ENCODE data around the gene ATPAF2.

Gene ATPAF2

DNA sequence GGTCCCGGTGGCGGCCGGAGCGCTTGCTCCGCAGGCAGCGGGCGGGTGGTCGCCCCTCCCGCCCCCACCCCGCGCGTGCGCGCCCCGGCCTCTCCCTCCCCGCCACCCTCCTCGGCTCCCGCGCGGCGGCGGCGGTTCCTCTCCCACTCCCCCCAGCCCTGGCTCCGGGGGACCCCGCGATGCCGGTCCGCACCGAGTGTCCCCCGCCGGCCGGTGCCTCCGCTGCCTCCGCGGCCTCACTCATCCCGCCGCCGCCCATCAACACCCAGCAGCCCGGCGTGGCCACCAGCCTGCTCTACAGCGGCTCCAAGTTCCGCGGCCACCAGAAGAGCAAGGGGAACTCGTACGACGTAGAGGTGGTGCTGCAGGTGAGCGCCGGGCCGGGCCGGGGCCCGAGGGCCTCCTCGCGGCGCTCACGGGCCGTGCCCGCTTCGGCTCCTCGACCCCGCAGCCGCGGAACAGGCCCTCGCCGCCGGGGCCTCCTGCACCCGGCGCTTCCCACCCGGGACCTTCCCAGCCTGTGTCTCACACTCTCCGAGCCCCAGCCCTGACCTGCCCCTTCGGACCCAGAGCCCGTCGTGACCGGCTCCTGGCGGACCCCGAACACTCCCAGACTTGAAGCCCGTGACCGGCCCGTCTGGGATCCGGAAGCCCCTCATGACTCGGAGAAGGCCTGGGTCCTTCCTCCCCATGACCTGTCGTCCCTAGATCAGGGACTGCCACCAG lies 730 bp upstream of the ATPAF2 start:
- no peak for DNase-seq (ENCODE audit: low read depth)

DNA sequence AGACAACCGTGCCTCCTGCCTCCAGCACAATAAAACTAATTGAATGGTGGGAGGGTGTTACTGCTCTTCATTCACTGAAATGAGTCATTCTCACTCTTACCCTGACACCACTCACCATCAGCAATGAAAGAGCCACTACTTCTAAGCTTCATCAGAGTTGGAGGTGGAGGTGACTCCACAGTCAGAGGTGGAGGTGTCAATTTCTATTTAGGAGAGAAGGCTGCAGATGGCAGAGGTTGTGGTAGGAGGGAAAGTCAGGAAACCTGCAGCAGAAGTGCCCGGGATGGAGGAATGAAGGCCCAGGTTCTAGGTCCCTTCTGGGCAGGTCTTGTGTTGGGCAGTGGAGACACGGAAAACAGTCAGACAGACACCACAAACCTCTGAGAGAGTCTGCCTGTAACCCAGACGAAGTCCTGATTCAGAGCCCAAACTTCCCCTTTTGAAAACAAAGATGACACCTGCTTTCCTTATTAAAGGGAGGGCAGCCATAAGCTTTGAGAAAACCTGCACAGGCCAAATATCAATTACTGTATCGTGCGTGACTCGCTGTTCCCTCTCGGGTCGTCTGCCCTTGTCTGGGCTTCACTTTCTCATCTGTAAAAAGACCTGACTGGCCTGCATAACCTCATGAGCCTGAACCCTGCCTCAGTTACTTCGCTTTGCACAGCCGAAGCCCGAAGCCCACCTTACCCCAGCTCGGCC lies 668 bp downstream of the ATPAF2 start:
- DNase-seq (ENCODE audit: low read depth): peak; percentile 4

- no peak for DNase-seq (ENCODE audit: low read depth)
Observed at GRCh38 chr17:18037486-18037885, 1.5 kb downstream of the ATPAF2 start.

DNA sequence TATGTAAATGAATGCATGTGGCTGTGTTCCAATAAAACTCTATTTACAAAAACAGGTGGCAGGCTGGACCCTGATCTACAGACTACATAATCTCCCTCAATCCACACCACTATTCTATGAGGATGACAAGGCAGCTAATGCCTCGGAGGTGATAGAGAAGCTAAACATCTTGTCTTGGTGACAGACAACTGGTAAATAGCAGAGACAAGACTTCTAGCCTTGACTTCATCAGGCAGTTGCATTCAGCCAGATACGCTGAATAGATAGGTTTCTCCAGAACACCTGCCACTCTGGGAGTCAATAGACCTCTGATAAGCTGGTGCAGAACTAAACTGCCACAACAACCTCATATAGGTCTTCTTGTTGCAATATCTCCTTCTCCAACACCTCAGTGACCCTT lies 3.3 kb downstream of the ATPAF2 start:
- DNase-seq (ENCODE audit: low read depth): no peak

DNA sequence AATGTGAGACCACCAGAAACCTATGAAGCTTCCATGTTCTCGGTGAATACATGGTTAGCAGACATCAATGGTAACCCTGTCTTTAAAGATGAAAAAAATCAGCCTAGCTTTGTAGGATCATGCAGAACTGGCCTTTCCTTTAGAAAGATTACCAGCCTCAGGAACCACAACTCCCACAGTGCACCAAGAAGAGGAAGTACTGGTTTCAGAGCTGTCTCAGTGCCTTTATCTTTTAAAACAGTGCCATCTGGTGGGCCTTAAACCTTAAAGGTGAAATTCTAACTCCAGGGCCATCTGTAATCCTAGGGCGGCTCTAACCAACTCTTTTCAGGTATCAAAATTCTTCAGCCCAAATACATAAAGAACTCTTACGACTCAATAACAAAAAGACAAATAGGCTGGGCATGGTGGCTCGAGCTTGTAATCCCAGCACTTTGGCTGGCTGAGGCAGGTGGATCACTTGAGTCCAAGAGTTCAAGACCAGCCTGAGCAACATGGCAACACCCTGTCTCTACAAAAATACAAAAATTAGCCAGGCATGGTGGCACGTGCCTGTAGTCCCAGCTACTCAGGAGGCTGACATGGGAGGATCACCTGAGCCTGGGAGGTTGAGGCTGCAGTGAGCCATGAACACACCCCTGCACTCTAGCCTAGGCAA lies 5.4 kb downstream of the ATPAF2 start:
- DNase-seq (ENCODE audit: low read depth): no peak

DNA sequence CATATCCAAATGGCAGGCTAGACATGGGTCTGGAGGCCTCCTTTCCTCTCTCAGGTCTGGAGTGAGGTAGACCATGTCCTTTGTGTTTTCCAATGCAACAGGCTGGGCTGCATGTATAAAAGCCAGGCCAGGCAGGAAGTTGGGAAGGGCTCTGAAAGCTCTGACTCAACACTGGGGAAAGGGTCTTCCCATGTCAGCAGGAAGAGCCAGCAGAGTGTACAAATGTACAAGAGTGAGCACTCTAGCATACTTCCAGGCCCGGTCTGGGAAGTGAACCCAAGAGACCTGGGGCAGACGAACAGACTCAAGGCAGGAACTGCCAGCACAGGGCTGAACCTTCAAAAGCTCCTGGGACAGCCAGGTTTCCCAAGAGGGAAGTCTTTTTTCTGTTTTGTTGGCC lies 7.0 kb downstream of the ATPAF2 start:
- DNase-seq (ENCODE audit: low read depth): no peak

GRCh38 chr17:18028952-18029540 lies 9.9 kb downstream of the ATPAF2 start:
- no peak for DNase-seq (ENCODE audit: low read depth)

DNA sequence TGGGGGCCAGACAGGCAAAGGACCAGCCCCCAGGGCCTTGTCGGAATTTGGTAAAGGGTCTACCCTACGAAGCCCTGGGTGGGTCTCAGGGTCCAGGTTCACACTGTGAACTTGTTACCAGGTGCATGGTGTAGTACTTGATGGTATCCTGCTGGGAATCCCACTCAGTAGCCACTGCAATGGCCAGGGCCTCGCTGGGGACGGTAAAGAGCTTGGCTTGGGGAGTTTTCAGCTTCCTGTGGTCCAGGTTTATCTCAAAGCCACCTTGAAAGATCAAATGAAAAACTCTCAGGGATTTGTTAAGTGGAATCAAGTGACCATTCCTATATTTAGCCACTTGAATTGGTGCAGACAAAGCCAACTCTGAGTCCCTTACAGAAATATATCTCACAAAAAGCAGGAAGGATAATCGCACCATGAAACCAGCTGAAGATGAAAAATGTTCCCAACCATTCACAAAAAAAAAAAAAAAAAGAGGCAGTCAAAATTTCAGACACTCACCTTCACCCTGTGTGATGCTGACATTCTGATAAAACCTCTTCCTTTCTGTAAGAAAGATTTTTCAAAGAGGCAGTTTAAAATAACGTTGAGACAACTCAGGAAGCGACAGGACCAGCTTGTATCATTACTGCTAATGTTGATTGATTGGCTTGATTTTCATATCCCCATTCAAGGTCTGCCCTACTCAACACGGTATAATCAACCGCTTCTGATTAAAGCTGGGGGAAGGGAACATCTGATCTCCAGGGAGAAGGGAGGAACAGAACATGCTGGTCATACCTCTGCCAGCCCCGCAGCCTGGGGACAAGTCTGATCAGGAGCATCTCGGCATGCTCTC lies 10.6 kb downstream of the ATPAF2 start:
- no peak for DNase-seq (ENCODE audit: low read depth)

GRCh38 chr17:18027280-18027679 lies 11.7 kb downstream of the ATPAF2 start:
- DNase-seq (ENCODE audit: low read depth): no peak

DNA sequence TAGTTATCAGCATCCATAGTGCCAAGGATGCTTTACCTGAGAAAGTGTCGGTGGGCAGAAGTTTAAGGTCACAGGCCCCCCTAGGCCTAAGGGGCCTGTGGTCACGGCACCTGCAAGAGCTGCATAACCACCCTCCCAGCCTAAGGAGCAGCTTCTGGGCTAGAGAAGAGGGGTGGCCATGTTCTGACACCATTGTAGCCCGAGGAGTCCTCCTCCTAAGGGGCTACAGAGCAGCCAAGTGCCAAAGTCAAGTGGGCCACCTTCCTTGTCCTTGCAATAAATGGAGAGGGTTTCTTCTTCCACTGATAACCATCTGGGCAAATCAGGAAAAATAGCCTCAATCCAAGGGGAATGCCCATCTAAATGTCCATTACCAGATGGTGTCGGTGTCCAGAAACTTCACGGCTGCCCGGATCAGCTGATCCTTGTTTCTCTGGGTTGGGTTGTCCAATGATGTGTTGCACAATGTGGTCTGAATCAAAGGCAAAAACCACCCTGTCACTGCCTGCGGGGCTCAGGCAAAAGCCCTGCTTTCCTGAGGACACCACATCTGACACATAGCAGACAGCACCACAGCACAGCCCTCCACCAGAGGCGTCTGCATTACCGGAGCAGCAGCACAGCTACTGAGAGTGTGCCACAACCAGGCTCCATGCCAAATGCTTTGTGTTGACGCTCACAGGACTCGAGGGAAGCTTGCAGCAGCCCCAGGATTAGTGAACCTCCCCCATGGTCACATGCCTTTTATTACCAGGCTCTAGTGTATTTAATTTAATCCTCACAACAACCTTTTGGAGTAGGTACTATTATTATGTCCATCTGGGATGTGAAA lies 12.8 kb downstream of the ATPAF2 start:
- no peak for DNase-seq (ENCODE audit: low read depth)

- no peak for DNase-seq (ENCODE audit: low read depth)
Observed at GRCh38 chr17:18025241-18025944, 13.6 kb downstream of the ATPAF2 start.

- DNase-seq (ENCODE audit: low read depth): no peak
Observed at GRCh38 chr17:18021372-18021771, 17.6 kb downstream of the ATPAF2 start.

GRCh38 chr17:18020971-18021370 lies 18.0 kb downstream of the ATPAF2 start:
- DNase-seq (ENCODE audit: low read depth): no peak

DNA sequence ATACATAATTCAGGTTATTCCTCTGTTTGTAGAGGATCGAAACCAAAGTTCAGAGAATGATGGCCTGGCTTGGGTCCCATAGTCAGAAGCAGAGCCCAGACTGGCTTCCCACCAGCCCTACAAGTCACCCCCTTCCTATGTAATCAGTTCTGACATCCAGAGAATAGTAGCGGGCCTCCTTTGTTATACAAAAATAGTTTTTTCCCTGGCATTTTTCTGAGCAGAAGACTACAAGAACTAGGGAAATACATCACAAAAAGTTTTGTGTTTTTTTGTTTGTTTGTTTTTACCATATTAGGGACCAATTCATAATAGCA lies 19.2 kb downstream of the ATPAF2 start:
- DNase-seq (ENCODE audit: low read depth): no peak

GRCh38 chr17:18018411-18018921 lies 20.5 kb downstream of the ATPAF2 start:
- no peak for DNase-seq (ENCODE audit: low read depth)

DNA sequence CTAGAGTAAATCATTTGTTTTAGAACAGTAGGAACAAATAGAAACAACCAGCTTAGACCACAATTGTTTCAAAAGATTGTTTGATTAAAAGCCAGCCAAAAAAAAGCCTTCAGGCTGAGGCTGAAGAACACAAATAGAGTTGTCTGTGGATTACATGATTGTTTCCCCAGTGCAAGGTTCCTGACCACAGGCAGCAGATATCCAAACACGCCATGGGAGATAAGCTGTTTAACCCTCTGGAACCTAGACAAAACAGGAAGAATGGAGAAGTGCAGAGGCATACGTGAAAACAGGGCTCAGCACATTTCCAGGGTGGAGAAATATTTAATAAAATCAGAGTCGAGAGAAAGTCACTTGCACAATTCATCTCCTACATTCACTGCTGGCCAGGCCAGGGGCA lies 21.0 kb downstream of the ATPAF2 start:
- no peak for DNase-seq (ENCODE audit: low read depth)

GRCh38 chr17:18016426-18016825 lies 22.5 kb downstream of the ATPAF2 start:
- DNase-seq (ENCODE audit: low read depth): no peak

DNA sequence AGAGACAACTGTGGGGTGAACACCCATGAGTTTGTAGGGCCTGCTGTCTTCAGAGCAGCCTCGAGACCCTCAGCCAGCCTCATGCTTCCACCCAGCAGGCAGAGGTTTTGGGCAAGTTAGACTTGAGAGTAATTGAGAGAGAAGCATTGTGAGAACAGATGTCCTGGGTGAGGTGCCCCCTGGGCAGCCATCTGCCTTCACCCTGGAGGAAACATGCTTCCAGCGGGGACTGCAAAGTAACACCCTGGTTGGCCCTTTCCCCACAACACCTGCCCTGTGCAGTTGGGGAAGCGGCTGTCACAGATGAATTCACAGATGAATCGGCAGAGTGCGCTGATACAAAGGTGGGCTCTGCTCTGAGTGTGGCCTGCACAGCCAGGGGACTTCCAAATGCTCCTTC lies 23.4 kb downstream of the ATPAF2 start:
- no peak for DNase-seq (ENCODE audit: low read depth)

GRCh38 chr17:18014006-18014405 lies 25.0 kb downstream of the ATPAF2 start:
- no peak for DNase-seq (ENCODE audit: low read depth)

GRCh38 chr17:18011286-18011685 lies 27.7 kb downstream of the ATPAF2 start:
- no peak for DNase-seq (ENCODE audit: low read depth)

Measured in stimulated activated CD8-positive, alpha-beta memory T cell treated with anti-CD3 and anti-CD28 coated beads, Interleukin-12 subunit alpha, Interleukin-12 subunit beta, amount 100 ng/mL, for 4 hours (primary cell).